DOHH2 (cell line): Measurements from ENCODE around the gene DMXL2.

Experiments
- CTCF ChIP-seq: fragments of 200-600 bp; sonication (generic); IDR thresholded peaks from one replicate; pipeline ENCODE4 v1.5.1; 2014; ENCODE audit warnings: antibody characterized with exemption, mild to moderate bottlenecking, low read depth, low read length; ENCODE audit not compliant: poor library complexity, severe bottlenecking
- EZH2phosphoT487 ChIP-seq: fragments of 200-600 bp; sonication (generic); IDR thresholded peaks from 2 replicates; pipeline ENCODE4 v1.6.1; 2017; ENCODE audit warnings: borderline replicate concordance, mild to moderate bottlenecking, antibody characterized with exemption, low read length, moderate library complexity, mixed read lengths

GRCh38 chr15:51470512-51470911, 152.1 kb downstream of the DMXL2 start:
- TF ChIP-seq CTCF (no peak), EZH2phosphoT487 (no peak)
